Testis (tissue), 2 donors: Measurements from ENCODE around the gene CORO2B.
"Not testable (repeated sequence)": the region's sequence is repeated elsewhere in the genome, so short reads cannot be mapped to it uniquely, and the experiment has no call there.

ENCODE experiments used
- POLR2A ChIP-seq: fragments of 450-650 bp; IDR thresholded peaks from one replicate; pipeline ENCODE4 v1.6.1; 2017; ENCODE audit warnings: antibody characterized with exemption, mild to moderate bottlenecking, moderate library complexity
- TF ChIP-seq, protein P1 (sequence below), 3 experiments: fragments of 450-650 bp in 2 of 3; fragments of 200-600 bp in 1 of 3; sonication (generic) in 1 of 3; IDR thresholded peaks; one replicate each; pipeline ENCODE4 v1.5.1; 2016 to 2019; ENCODE audit warnings: antibody characterized with exemption in 3 of 3, mild to moderate bottlenecking in 2 of 3, moderate library complexity in 1 of 3

DNA sequence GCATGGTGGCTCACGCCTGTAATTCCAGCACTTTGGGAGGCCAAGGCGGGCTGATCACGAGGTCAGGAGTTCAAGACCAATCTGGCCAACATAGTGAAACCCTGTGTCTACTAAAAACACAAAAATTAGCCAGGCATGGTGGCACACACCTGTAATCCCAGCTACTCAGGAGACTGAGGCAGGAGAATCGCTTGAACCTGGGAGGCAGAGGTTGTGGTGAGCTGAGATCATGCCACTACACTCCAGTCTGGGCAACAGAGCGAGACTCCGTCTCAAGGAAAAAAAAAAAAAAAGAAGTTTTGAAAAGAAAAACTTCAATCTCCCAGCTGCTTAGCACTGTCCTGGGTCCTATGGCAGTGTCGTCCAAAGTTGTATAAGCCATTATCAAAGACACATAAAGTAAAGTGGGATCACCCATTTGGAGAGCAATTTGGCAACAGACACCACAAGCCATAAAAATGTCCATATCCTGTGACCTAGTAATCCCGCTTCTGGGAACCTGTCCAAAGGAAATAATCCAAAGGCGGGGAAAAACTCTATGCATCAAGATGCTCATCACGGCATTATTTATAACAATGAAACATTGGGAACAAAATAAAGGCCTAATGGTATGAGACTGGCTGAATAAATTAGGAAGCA is 26.2 kb downstream of the CORO2B start:
- TF ChIP-seq, protein P1, sequence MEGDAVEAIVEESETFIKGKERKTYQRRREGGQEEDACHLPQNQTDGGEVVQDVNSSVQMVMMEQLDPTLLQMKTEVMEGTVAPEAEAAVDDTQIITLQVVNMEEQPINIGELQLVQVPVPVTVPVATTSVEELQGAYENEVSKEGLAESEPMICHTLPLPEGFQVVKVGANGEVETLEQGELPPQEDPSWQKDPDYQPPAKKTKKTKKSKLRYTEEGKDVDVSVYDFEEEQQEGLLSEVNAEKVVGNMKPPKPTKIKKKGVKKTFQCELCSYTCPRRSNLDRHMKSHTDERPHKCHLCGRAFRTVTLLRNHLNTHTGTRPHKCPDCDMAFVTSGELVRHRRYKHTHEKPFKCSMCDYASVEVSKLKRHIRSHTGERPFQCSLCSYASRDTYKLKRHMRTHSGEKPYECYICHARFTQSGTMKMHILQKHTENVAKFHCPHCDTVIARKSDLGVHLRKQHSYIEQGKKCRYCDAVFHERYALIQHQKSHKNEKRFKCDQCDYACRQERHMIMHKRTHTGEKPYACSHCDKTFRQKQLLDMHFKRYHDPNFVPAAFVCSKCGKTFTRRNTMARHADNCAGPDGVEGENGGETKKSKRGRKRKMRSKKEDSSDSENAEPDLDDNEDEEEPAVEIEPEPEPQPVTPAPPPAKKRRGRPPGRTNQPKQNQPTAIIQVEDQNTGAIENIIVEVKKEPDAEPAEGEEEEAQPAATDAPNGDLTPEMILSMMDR (IDR thresholded peaks at IDR 0.05): not testable (repeated sequence)
- TF ChIP-seq POLR2A: not testable (repeated sequence)
